IPS-20b (cell line): ENCODE data around the gene POLR3A.

ENCODE experiments used
- H3K27ac ChIP-seq: one replicate; pipeline ENCODE4 v1.5.1; 2013; ENCODE audit warnings: low read length
- H3K27me3 ChIP-seq: 2 replicates; pipeline ENCODE4 v1.6.1; 2013; ENCODE audit warnings: mild to moderate bottlenecking, low read length, inconsistent platforms; ENCODE audit not compliant: insufficient read depth
- H3K36me3 ChIP-seq: 2 replicates; pipeline ENCODE4 v1.6.1; 2013; ENCODE audit warnings: low read depth, mild to moderate bottlenecking, inconsistent platforms, low read length, moderate library complexity; ENCODE audit not compliant: insufficient read depth
- H3K4me1 ChIP-seq: 2 replicates; pipeline ENCODE4 v1.6.1; 2013; ENCODE audit warnings: mild to moderate bottlenecking, control low read depth, inconsistent platforms, low read length, moderate library complexity; ENCODE audit not compliant: insufficient read depth
- H3K4me3 ChIP-seq: 2 replicates; pipeline ENCODE4 v1.5.1; 2013; ENCODE audit warnings: mild to moderate bottlenecking, low read length, inconsistent platforms
- H3K9ac ChIP-seq: 2 replicates; pipeline ENCODE4 v1.6.1; 2013; ENCODE audit warnings: low read depth, mild to moderate bottlenecking, inconsistent platforms, low read length, moderate library complexity
- H3K9me3 ChIP-seq: 2 replicates; pipeline ENCODE4 v1.6.1; 2013; ENCODE audit warnings: mild to moderate bottlenecking, low read depth, low read length, inconsistent platforms; ENCODE audit not compliant: insufficient read depth

Gene POLR3A

GRCh38 chr10:78045237-78045636 is 15.9 kb upstream of the POLR3A start:
- Histone ChIP-seq H3K4me1 (peaks cover 18% of the 10 kb centered on the region), H3K27me3 (no peaks in the 10 kb centered on the region), H3K9ac (no peak overlapping the region), H3K4me3 (no peak overlapping the region), H3K9me3 (no peaks in the 10 kb centered on the region), H3K27ac (no peak overlapping the region), H3K36me3 (peaks cover 27% of the 10 kb centered on the region)

- no peak overlapping the region for H3K27ac ChIP-seq
- peaks cover 32% of the 10 kb centered on the region for H3K36me3 ChIP-seq
- H3K27me3 ChIP-seq = no peaks in the 10 kb centered on the region
- no peak overlapping the region for H3K9ac ChIP-seq
- no peak overlapping the region for H3K4me3 ChIP-seq
- H3K9me3 ChIP-seq = no peaks in the 10 kb centered on the region
- peaks cover 23% of the 10 kb centered on the region for H3K4me1 ChIP-seq
These were observed 15.4 kb upstream of the POLR3A start for GRCh38 chr10:78044699-78045098.

GRCh38 chr10:78044179-78044578 is 14.9 kb upstream of the POLR3A start:
- Histone ChIP-seq H3K27me3 (no peaks in the 10 kb centered on the region), H3K36me3 (peaks cover 37% of the 10 kb centered on the region), H3K27ac (no peak overlapping the region), H3K4me3 (no peak overlapping the region), H3K9me3 (no peaks in the 10 kb centered on the region), H3K9ac (no peak overlapping the region), H3K4me1 (peaks cover 28% of the 10 kb centered on the region)

GRCh38 chr10:78042752-78043104 is 13.4 kb upstream of the POLR3A start:
- no peaks in the 10 kb centered on the region for H3K27me3 ChIP-seq
- no peaks in the 10 kb centered on the region for H3K9me3 ChIP-seq
- no peak overlapping the region for H3K9ac ChIP-seq
- peak overlapping the region; percentile 16 for H3K27ac ChIP-seq
- H3K4me1 ChIP-seq = peaks cover 41% of the 10 kb centered on the region
- H3K4me3 ChIP-seq = no peak overlapping the region
- peaks cover 52% of the 10 kb centered on the region for H3K36me3 ChIP-seq

- no peaks in the 10 kb centered on the region for H3K9me3 ChIP-seq
- H3K4me3 ChIP-seq = no peak overlapping the region
- H3K36me3 ChIP-seq = peaks cover 57% of the 10 kb centered on the region
- peak overlapping the region; percentile 16 for H3K27ac ChIP-seq
- no peaks in the 10 kb centered on the region for H3K27me3 ChIP-seq
- H3K4me1 ChIP-seq = peaks cover 45% of the 10 kb centered on the region
- no peak overlapping the region for H3K9ac ChIP-seq
These were observed 12.9 kb upstream of the POLR3A start for GRCh38 chr10:78042058-78042751.

GRCh38 chr10:78041170-78042057 is 12.1 kb upstream of the POLR3A start:
- H3K4me1 ChIP-seq = peaks cover 47% of the 10 kb centered on the region
- peak overlapping the region; percentile 57 for H3K27ac ChIP-seq
- H3K9me3 ChIP-seq = no peaks in the 10 kb centered on the region
- H3K36me3 ChIP-seq = peaks cover 65% of the 10 kb centered on the region
- no peaks in the 10 kb centered on the region for H3K27me3 ChIP-seq
- peak overlapping the region; percentile 6; the same call in 1 of the 2 replicates for H3K9ac ChIP-seq
- H3K4me3 ChIP-seq = no peak overlapping the region

GRCh38 chr10:78039743-78040142 is 10.4 kb upstream of the POLR3A start:
- peaks cover 60% of the 10 kb centered on the region for H3K4me1 ChIP-seq

GRCh38 chr10:78038791-78039547 is 9.7 kb upstream of the POLR3A start:
- no peaks in the 10 kb centered on the region for H3K27me3 ChIP-seq
- peaks cover 58% of the 10 kb centered on the region for H3K4me1 ChIP-seq
- peak overlapping the region; percentile 99 for H3K4me3 ChIP-seq
- peaks cover 88% of the 10 kb centered on the region for H3K36me3 ChIP-seq
- H3K27ac ChIP-seq = no peak overlapping the region
- H3K9me3 ChIP-seq = no peaks in the 10 kb centered on the region
- H3K9ac ChIP-seq = no peak overlapping the region

More at GRCh38 chr10:78039743-78040142, 10.4 kb upstream of the POLR3A start:
- Histone ChIP-seq H3K27me3 (no peaks in the 10 kb centered on the region), H3K4me3 (peak overlapping the region; percentile 99), H3K9me3 (no peaks in the 10 kb centered on the region), H3K27ac (no peak overlapping the region), H3K36me3 (peaks cover 82% of the 10 kb centered on the region), H3K9ac (0 out of 2 replicates have a peak overlapping the region, but pooled peaks have one; percentile 6)

- 0 out of 2 replicates have a peak overlapping the region, but pooled peaks have one; percentile 24 for H3K9ac ChIP-seq
- H3K9me3 ChIP-seq = no peaks in the 10 kb centered on the region
- H3K36me3 ChIP-seq = peaks cover 88% of the 10 kb centered on the region
- H3K27me3 ChIP-seq = no peaks in the 10 kb centered on the region
- no peak overlapping the region for H3K27ac ChIP-seq
- H3K4me1 ChIP-seq = peaks cover 54% of the 10 kb centered on the region
- H3K4me3 ChIP-seq = peak overlapping the region; percentile 99
These were observed 8.8 kb upstream of the POLR3A start for GRCh38 chr10:78038105-78038504.

- H3K4me1 ChIP-seq = peaks cover 53% of the 10 kb centered on the region
These were observed 6.7 kb upstream of the POLR3A start for GRCh38 chr10:78035933-78036583.

GRCh38 chr10:78035437-78035836 is 6.1 kb upstream of the POLR3A start:
- H3K9ac ChIP-seq = peak overlapping the region; percentile 99; the same call in 1 of the 2 replicates
- no peaks in the 10 kb centered on the region for H3K27me3 ChIP-seq
- peaks cover 63% of the 10 kb centered on the region for H3K36me3 ChIP-seq
- H3K27ac ChIP-seq = no peak overlapping the region
- H3K4me3 ChIP-seq = peak overlapping the region; percentile 99
- no peaks in the 10 kb centered on the region for H3K9me3 ChIP-seq
- H3K4me1 ChIP-seq = peaks cover 46% of the 10 kb centered on the region

More at GRCh38 chr10:78035933-78036583, 6.7 kb upstream of the POLR3A start:
- no peaks in the 10 kb centered on the region for H3K9me3 ChIP-seq
- H3K4me3 ChIP-seq = peak overlapping the region; percentile 99
- peak overlapping the region; percentile 99; the same call in 1 of the 2 replicates for H3K9ac ChIP-seq
- peaks cover 69% of the 10 kb centered on the region for H3K36me3 ChIP-seq
- no peaks in the 10 kb centered on the region for H3K27me3 ChIP-seq
- H3K27ac ChIP-seq = no peak overlapping the region
